Dedifferentiated amniotic fluid mesenchymal stem cell (primary cell): ENCODE results near the gene B3GLCT.
"Not testable (repeated sequence)": the region's sequence is repeated elsewhere in the genome, so short reads cannot be mapped to it uniquely, and the experiment has no call there.

Source experiments
- DNase-seq: peaks from one replicate; pipeline ENCODE4 v3.0.0-alpha.2; 2016; ENCODE audit errors: extremely low spot score

The B3GLCT gene

GRCh38 chr13:31184451-31184850 lies 15.3 kb upstream of the B3GLCT start:
- no peak for DNase-seq

GRCh38 chr13:31184981-31185645 lies 14.7 kb upstream of the B3GLCT start:
- DNase-seq: no peak

- no peak for DNase-seq
Observed at GRCh38 chr13:31191748-31192147, 8.0 kb upstream of the B3GLCT start.

- DNase-seq: no peak
Observed at GRCh38 chr13:31192306-31192705, 7.5 kb upstream of the B3GLCT start.

GRCh38 chr13:31195616-31196015 lies 4.2 kb upstream of the B3GLCT start:
- DNase-seq: no peak

- DNase-seq: no peak
Observed at GRCh38 chr13:31196992-31197391, 2.8 kb upstream of the B3GLCT start.

GRCh38 chr13:31198519-31198918 lies 1.3 kb upstream of the B3GLCT start:
- no peak for DNase-seq

GRCh38 chr13:31199527-31199848 lies 287 bp upstream of the B3GLCT start:
- no peak for DNase-seq

GRCh38 chr13:31200637-31200971 lies 829 bp downstream of the B3GLCT start:
- DNase-seq: no peak

- DNase-seq: no peak
Observed at GRCh38 chr13:31201341-31202031, 1.7 kb downstream of the B3GLCT start.

- DNase-seq: no peak
Observed at GRCh38 chr13:31204592-31204991, 4.8 kb downstream of the B3GLCT start.

GRCh38 chr13:31207661-31208552 lies 8.1 kb downstream of the B3GLCT start:
- peak; percentile 24 for DNase-seq

GRCh38 chr13:31208559-31209122 lies 8.9 kb downstream of the B3GLCT start:
- no peak for DNase-seq

GRCh38 chr13:31209172-31209840 lies 9.5 kb downstream of the B3GLCT start:
- no peak for DNase-seq

- DNase-seq: no peak
Observed at GRCh38 chr13:31209841-31210210, 10.1 kb downstream of the B3GLCT start.

- DNase-seq: no peak
Observed at GRCh38 chr13:31213651-31214289, 14.0 kb downstream of the B3GLCT start.

- DNase-seq: no peak
Observed at GRCh38 chr13:31214435-31214834, 14.7 kb downstream of the B3GLCT start.

- DNase-seq: not testable (repeated sequence)
Observed at GRCh38 chr13:31216916-31217315, 17.1 kb downstream of the B3GLCT start.

GRCh38 chr13:31219909-31220598 lies 20.3 kb downstream of the B3GLCT start:
- no peak for DNase-seq

GRCh38 chr13:31221057-31221456 lies 21.3 kb downstream of the B3GLCT start:
- DNase-seq: no peak

- DNase-seq: no peak
Observed at GRCh38 chr13:31223215-31223614, 23.4 kb downstream of the B3GLCT start.
